K562 (cell line): ENCODE results near the gene METRNL. TPM values are rescaled to one million over a fixed set of nuclear protein-coding genes. Genes with fewer than 3 reads are reported as not detected.
A peak's percentile ranks its signal among the peaks of the same experiment; 100 is the strongest.

ENCODE experiments used
- CBFA2T3 ChIP-seq: fragments of 450-650 bp; IDR thresholded peaks from 2 replicates; pipeline ENCODE4 v1.6.1; 2017
- CEBPZ ChIP-seq: fragments of 150-350 bp; IDR thresholded peaks from 2 replicates; pipeline ENCODE4 v1.6.1; 2014; ENCODE audit warnings: low read depth, mild to moderate bottlenecking, low read length, borderline replicate concordance
- CHD2 ChIP-seq: IDR thresholded peaks from 2 replicates; pipeline ENCODE4 v1.6.1; 2011; ENCODE audit warnings: low read depth, low read length
- LEF1 ChIP-seq: fragments of 450-650 bp; IDR thresholded peaks from 2 replicates; pipeline ENCODE4 v1.6.1; 2016; ENCODE audit warnings: mild to moderate bottlenecking
- MCM5 ChIP-seq: fragments of 450-650 bp; IDR thresholded peaks from 2 replicates; pipeline ENCODE4 v1.6.1; 2016; ENCODE audit warnings: low read depth
- SLC30A9 ChIP-seq: fragments of 250-450 bp; sonication (Bioruptor Pico); IDR thresholded peaks from 2 replicates; pipeline ENCODE4 v1.8.0; 2022; ENCODE audit warnings: mild to moderate bottlenecking, moderate library complexity
- SMAD4 ChIP-seq: fragments of 250-450 bp; sonication (Bioruptor Pico); conservative IDR thresholded peaks from 2 replicates; pipeline ENCODE4 v1.8.0; 2021; ENCODE audit warnings: inconsistent platforms, mild to moderate bottlenecking, moderate library complexity
- TEAD1 ChIP-seq, 2 experiments: fragments of 450-650 bp in 1 of 2; sonication (generic) in 1 of 2; formaldehyde crosslinking; IDR thresholded peaks; 2 replicates each; pipeline versions ENCODE4 v1.4.0 to v1.8.0; 2020 to 2022; ENCODE audit warnings: mild to moderate bottlenecking in 2 of 2, missing genetic modification reagents in 1 of 2
- ZBTB33 ChIP-seq: sonication (generic); formaldehyde crosslinking; IDR thresholded peaks from 2 replicates; pipeline ENCODE4 v1.8.1; 2023; ENCODE audit warnings: mild to moderate bottlenecking, missing genetic modification reagents
- ZNF232 ChIP-seq: sonication (generic); formaldehyde crosslinking; IDR thresholded peaks from 2 replicates; pipeline ENCODE4 v1.8.0; 2022; ENCODE audit warnings: mild to moderate bottlenecking, missing genetic modification reagents
- ZNF398 ChIP-seq: fragments of 250-450 bp; sonication (Bioruptor Pico); IDR thresholded peaks from 2 replicates; pipeline ENCODE4 v1.8.0; 2021; ENCODE audit warnings: moderate library complexity, mild to moderate bottlenecking, inconsistent platforms
- polyA plus RNA-seq, 8 experiments: library from polyadenylated mRNA; depleted of rRNA in 4 of 8; stranded (reverse) in 5 of 8; unstranded in 3 of 8; fragments of >200 nt; fragmentation: Nextera tagmentation in 2 of 8; fragmentation: Illumina TruSeq in 1 of 8; extraction: Ambion mirVana in 2 of 8; extraction: Trizol in 1 of 8; gene quantifications; 2 replicates each; pipeline versions ENCODE4 v1.2.1 to v1.2.3, GENCODE V29; 2011 to 2014; ENCODE audit warnings: inconsistent platforms in 1 of 8, missing spikeins in 1 of 8
- total RNA-seq, 7 experiments: library from RNA; depleted of rRNA in 6 of 7; stranded (reverse); fragments of >200 nt in 6 of 7; fragmentation: Illumina TruSeq in 2 of 7; extraction: Trizol in 2 of 7; gene quantifications; 2 replicates each; pipeline versions ENCODE4 v1.2.1 to v1.2.3, GENCODE V29; 2011 to 2021; ENCODE audit warnings: low replicate concordance in 1 of 7

METRNL gene
- total and polyA plus RNA-seq, 9 of the 15 experiments (the other 6 are each of a cell fraction or from before 2014, with no cell fraction given): 0.17 to 31.8 (median 2.9) TPM

GRCh38 chr17:83072600-83073358 lies 6.6 kb upstream of the METRNL start (continued):
- TF ChIP-seq ZNF398 (no peak), CBFA2T3 (no peak), TEAD1 (CRISPR knock-in tag; IDR thresholded peaks at IDR 0.05) (no peak), ZNF232 (CRISPR knock-in tag) (no peak), SLC30A9 (CRISPR knock-in tag) (no peak), CEBPZ (no peak), MCM5 (no peak), ZBTB33 (CRISPR knock-in tag) (0 out of 2 replicates have a peak, but pooled peaks have one; percentile 54), SMAD4 (no peak), LEF1 (no peak), CHD2 (no peak)
